Endothelial cell of umbilical vein (primary cell): ENCODE results near the gene CD300C. TPM values are rescaled to one million over a fixed set of nuclear protein-coding genes. Genes with fewer than 3 reads are reported as not detected.

ENCODE experiments used
- BruUV-seq: library from RNA; stranded (reverse); fragments of 400-500 nt; replicated peaks from 2 replicates; lab custom pipeline; 2021; lab: Mats Ljungman, UMichigan
- CTCF ChIA-PET: fragments of 300-600, 350-600 bp; sonication (Branson Sonifier 250); formaldehyde crosslinking; loops from one replicate; lab custom pipeline; 2021; ENCODE audit warnings: antibody characterized with exemption, inconsistent platforms; lab: Charles Lee
- POLR2A ChIA-PET: fragments of 300-600, 350-600 bp; sonication (Branson Sonifier 250); formaldehyde crosslinking; loops from one replicate; lab custom pipeline; 2021; ENCODE audit warnings: antibody characterized with exemption, inconsistent platforms; lab: Charles Lee
- DNase-seq: peaks from one replicate; pipeline ENCODE4 v3.0.0-alpha.2; 2011; ENCODE audit warnings: low read depth, low spot score
- FAIRE-seq: peaks from 2 replicates; lab custom pipeline; 2011; peaks lifted over from hg19 to GRCh38; lab: Jason Lieb, UNC
- H2AFZ ChIP-seq: 2 replicates; pipeline ENCODE4 v1.6.0; 2012; ENCODE audit warnings: low read depth, low read length, control low read depth, inconsistent platforms
- H3K27ac ChIP-seq: 2 replicates; pipeline ENCODE4 v1.5.1; 2011; ENCODE audit warnings: low read depth, mild to moderate bottlenecking, control low read depth, low read length, moderate library complexity; ENCODE audit not compliant: insufficient read depth
- H3K27me3 ChIP-seq, 2 experiments: 2 replicates each; pipeline versions ENCODE4 v1.6.0 to v1.6.1; 2011; ENCODE audit warnings: low read length in 2 of 2, mixed read lengths in 1 of 2; ENCODE audit not compliant: control insufficient read depth in 2 of 2, insufficient read depth in 2 of 2
- H3K36me3 ChIP-seq, 2 experiments: 2 replicates in 1 of 2; 3 replicates in 1 of 2; pipeline ENCODE4 v1.5.1; 2011; ENCODE audit warnings: low read length in 2 of 2, mild to moderate bottlenecking in 1 of 2, moderate library complexity in 1 of 2; ENCODE audit not compliant: control insufficient read depth in 2 of 2, insufficient read depth in 2 of 2; ENCODE audit errors: extremely low read depth in 1 of 2
- H3K4me1 ChIP-seq: 3 replicates; pipeline ENCODE4 v1.5.1; 2011; ENCODE audit warnings: mild to moderate bottlenecking, low read length; ENCODE audit not compliant: control insufficient read depth, insufficient read depth; ENCODE audit errors: extremely low read depth
- H3K4me2 ChIP-seq: 2 replicates; pipeline ENCODE4 v1.6.1; 2011; ENCODE audit warnings: low read length, control low read depth, mixed read lengths; ENCODE audit not compliant: insufficient read depth
- H3K4me3 ChIP-seq, 3 experiments: fragments of 200-600 bp in 1 of 3; sonication (generic), shearing (Covaris generic) in 1 of 3; replicated peaks in 1 of 3; 2 replicates each; pipeline ENCODE4 v1.5.1; 2011 to 2016; ENCODE audit warnings: control low read depth in 3 of 3, low read length in 3 of 3, mild to moderate bottlenecking in 2 of 3, inconsistent platforms in 1 of 3, low read depth in 1 of 3, moderate library complexity in 1 of 3; ENCODE audit not compliant: insufficient read depth in 1 of 3
- H3K79me2 ChIP-seq: 2 replicates; pipeline ENCODE4 v1.6.0; 2012; ENCODE audit warnings: low read length, inconsistent platforms; ENCODE audit not compliant: control insufficient read depth, insufficient read depth
- H3K9ac ChIP-seq: replicated peaks from 2 replicates; pipeline ENCODE3; 2011; ENCODE audit warnings: low read length, control low read depth; ENCODE audit not compliant: insufficient read depth; ENCODE audit errors: extremely low read depth
- H3K9me1 ChIP-seq: replicated peaks from 3 replicates; pipeline ENCODE4 v1.6.0; 2011; ENCODE audit warnings: mild to moderate bottlenecking, low read length; ENCODE audit not compliant: control insufficient read depth, insufficient read depth; ENCODE audit errors: extremely low read depth
- H3K9me3 ChIP-seq: replicated peaks from 2 replicates; pipeline ENCODE4 v1.5.1; 2012; ENCODE audit warnings: low read length, inconsistent platforms; ENCODE audit not compliant: control insufficient read depth, insufficient read depth
- H4K20me1 ChIP-seq: replicated peaks from 2 replicates; pipeline ENCODE3; 2011; ENCODE audit warnings: mild to moderate bottlenecking, low read length; ENCODE audit not compliant: control insufficient read depth, insufficient read depth; ENCODE audit errors: extremely low read depth
- EZH2 ChIP-seq: IDR thresholded peaks from 2 replicates; pipeline ENCODE4 v1.6.1; 2012; ENCODE audit warnings: borderline replicate concordance, low read depth, mild to moderate bottlenecking, moderate library complexity, low read length, inconsistent platforms; ENCODE audit not compliant: severe bottlenecking
- FOS ChIP-seq: IDR thresholded peaks from 2 replicates; pipeline ENCODE4 v1.6.1; 2011; ENCODE audit warnings: mild to moderate bottlenecking, low read length, moderate library complexity, borderline replicate concordance; ENCODE audit not compliant: insufficient read depth
- GATA2 ChIP-seq: IDR thresholded peaks from 2 replicates; pipeline ENCODE4 v1.7.0; 2011; ENCODE audit warnings: low read depth, mild to moderate bottlenecking, moderate library complexity, mixed read lengths, low read length; ENCODE audit not compliant: insufficient read length, insufficient read depth
- JUN ChIP-seq: IDR thresholded peaks from 2 replicates; pipeline ENCODE4 v1.6.1; 2011; ENCODE audit warnings: borderline replicate concordance, low read depth; ENCODE audit not compliant: insufficient read length, insufficient read depth
- MYC ChIP-seq: IDR thresholded peaks from one replicate; pipeline ENCODE4 v1.6.1; 2011; ENCODE audit warnings: mild to moderate bottlenecking, low read depth, low read length
- POLR2A ChIP-seq: IDR thresholded peaks from 2 replicates; pipeline ENCODE4 v1.6.1; 2012; ENCODE audit warnings: low read depth, mild to moderate bottlenecking, control low read depth, low read length
- POLR2AphosphoS5 ChIP-seq: IDR thresholded peaks from 2 replicates; pipeline ENCODE4 v1.6.1; 2012; ENCODE audit warnings: low read depth, mild to moderate bottlenecking, control low read depth, low read length, moderate library complexity; ENCODE audit not compliant: insufficient read depth
- dilution Hi-C: fragments of 300-500 bp; cut with MboI; formaldehyde crosslinking; loops from one replicate; pipeline ENCODE4 v1.15.0; 2019; ENCODE audit warnings: low sequenced_read_pairs; ENCODE audit not compliant: extremely low pct_ligation_motif_present
- intact Hi-C: fragments of 100-400 bp; cut with micrococcal nuclease; formaldehyde crosslinking; loops from one replicate; pipeline ENCODE4 v1.10.0; 2022
- polyA plus RNA-seq, 4 experiments: library from polyadenylated mRNA; depleted of rRNA in 3 of 4; stranded (reverse) in 3 of 4; unstranded in 1 of 4; fragments of >200 nt; gene quantifications; 2 replicates each; pipeline versions ENCODE4 v1.2.1 to v1.2.3, GENCODE V29; 2011 to 2012; ENCODE audit warnings: missing spikeins in 1 of 4
- total RNA-seq: library from RNA; stranded (reverse); gene quantifications from 2 replicates; pipeline ENCODE4 v1.2.3, GENCODE V29; 2021
- TF ChIP-seq, protein P1 (sequence below), 2 donors: IDR thresholded peaks; 1 replicate in 1 of 2; 2 replicates in 1 of 2; pipeline ENCODE4 v1.5.1; 2011; ENCODE audit warnings: low read length in 2 of 2, mild to moderate bottlenecking in 2 of 2, moderate library complexity in 2 of 2, control low read depth in 1 of 2, inconsistent platforms in 1 of 2, low read depth in 1 of 2; ENCODE audit not compliant: insufficient read depth in 1 of 2; ENCODE audit errors: extremely low read depth in 1 of 2
- TF ChIP-seq, protein P2 (sequence below): IDR thresholded peaks from 2 replicates; pipeline ENCODE4 v1.6.1; 2011; ENCODE audit not compliant: insufficient read depth, insufficient read length

Gene CD300C
- total and polyA plus RNA-seq, 2 donors (not counting 3 experiments of a cell fraction or from before 2014, with no cell fraction given) = not detected

DNA sequence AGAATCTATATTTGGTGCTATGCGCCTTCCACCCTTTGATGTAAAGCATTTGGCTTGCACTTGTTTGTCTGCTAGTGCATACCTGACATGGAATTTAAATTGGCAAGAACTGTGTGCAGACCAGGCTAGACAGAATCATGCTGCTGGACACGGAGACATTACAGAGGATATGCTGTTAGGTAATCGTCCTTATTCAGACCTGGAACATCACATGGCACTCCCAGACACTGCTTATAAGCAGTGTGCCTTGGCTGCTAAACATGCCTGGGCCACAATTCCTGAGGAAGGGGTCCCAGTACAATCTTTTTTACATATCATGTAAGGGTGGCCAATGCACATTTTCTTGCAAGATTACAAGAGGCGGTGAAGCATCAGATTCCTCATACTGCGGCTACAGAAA is 39.8 kb upstream of the CD300C start:
- no peak overlapping the region for H3K27ac ChIP-seq
- FAIRE-seq = no peak

DNA sequence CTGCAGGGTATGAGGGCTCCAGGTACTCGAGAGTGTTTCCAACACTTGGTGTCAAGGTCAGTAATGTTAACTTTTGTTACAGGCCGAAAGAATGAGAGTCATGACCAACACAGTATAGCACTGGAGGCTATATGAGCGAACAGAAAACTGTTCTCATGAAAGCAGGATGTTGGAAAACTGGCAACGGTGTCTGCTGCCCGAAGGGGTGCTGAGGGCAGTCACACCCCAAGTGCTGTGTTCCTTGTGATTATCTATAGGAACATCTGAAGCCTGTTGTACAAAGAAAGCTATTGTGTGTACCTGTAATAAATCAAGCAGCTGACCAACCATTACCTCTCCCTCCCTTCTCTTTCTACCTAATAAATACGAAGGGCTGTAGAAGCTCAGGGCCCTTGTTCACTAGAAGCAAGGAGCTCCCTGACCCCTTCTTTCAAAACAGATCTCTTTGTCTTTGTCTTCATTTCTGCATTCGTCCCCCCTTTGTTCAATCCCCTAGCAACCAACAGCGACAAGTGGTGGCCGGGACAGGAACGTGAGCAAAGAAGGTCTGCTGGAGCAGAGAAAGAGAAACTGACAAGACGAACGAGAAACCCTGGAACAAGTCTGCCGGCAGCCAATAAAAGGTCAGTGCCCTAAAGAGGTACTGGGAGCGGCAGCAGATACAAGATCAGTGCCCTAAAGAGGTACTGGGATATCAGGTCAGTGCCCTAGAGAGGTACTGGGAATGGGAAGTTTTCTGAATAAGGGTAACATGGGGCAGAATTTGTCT is 38.6 kb upstream of the CD300C start:
- POLR2A ChIA-PET = no interaction called here
- Histone ChIP-seq H3K79me2 (no peaks in the 10 kb centered on the region), H3K9me1 (no peaks in the 10 kb centered on the region), H2AFZ (no peak overlapping the region), H3K27me3 (no peaks in the 10 kb centered on the region), H3K4me1 (no peaks in the 10 kb centered on the region), H3K4me2 (no peak overlapping the region), H3K27ac (no peak overlapping the region), H3K9me3 (peaks cover 2% of the 10 kb centered on the region), H3K9ac (no peak overlapping the region), H4K20me1 (no peaks in the 10 kb centered on the region), H3K36me3 (no peaks in the 10 kb centered on the region), H3K4me3 (no peak overlapping the region)
- CTCF ChIA-PET = no interaction called here
- dilution Hi-C loops (no loop called here), intact Hi-C loops (no loop called here)
- no peak for DNase-seq
- TF ChIP-seq POLR2AphosphoS5 (no peak), EZH2 (no peak), FOS (no peak), GATA2 (no peak), MYC (no peak), POLR2A (no peak), JUN (no peak)
- TF ChIP-seq, protein P1, sequence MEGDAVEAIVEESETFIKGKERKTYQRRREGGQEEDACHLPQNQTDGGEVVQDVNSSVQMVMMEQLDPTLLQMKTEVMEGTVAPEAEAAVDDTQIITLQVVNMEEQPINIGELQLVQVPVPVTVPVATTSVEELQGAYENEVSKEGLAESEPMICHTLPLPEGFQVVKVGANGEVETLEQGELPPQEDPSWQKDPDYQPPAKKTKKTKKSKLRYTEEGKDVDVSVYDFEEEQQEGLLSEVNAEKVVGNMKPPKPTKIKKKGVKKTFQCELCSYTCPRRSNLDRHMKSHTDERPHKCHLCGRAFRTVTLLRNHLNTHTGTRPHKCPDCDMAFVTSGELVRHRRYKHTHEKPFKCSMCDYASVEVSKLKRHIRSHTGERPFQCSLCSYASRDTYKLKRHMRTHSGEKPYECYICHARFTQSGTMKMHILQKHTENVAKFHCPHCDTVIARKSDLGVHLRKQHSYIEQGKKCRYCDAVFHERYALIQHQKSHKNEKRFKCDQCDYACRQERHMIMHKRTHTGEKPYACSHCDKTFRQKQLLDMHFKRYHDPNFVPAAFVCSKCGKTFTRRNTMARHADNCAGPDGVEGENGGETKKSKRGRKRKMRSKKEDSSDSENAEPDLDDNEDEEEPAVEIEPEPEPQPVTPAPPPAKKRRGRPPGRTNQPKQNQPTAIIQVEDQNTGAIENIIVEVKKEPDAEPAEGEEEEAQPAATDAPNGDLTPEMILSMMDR (IDR thresholded peaks at IDR 0.05; ENCODE audit: extremely low read depth in 1 of 2, insufficient read depth in 1 of 2, low read depth in 1 of 2, low read length in 2 of 2) = no peak
- TF ChIP-seq, protein P2, sequence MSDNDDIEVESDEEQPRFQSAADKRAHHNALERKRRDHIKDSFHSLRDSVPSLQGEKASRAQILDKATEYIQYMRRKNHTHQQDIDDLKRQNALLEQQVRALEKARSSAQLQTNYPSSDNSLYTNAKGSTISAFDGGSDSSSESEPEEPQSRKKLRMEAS = no peak
- no TSS peak for BruUV-seq
- no peak for FAIRE-seq

More for the DNA sequence above, 39.8 kb upstream of the CD300C start:
- Histone ChIP-seq H3K27me3 (no peaks in the 10 kb centered on the region), H3K9ac (no peak overlapping the region), H3K4me2 (no peak overlapping the region), H2AFZ (no peak overlapping the region), H3K4me3 (no peak overlapping the region), H3K4me1 (no peaks in the 10 kb centered on the region), H3K36me3 (no peaks in the 10 kb centered on the region), H4K20me1 (no peaks in the 10 kb centered on the region), H3K9me1 (no peaks in the 10 kb centered on the region), H3K9me3 (peaks cover 2% of the 10 kb centered on the region), H3K79me2 (no peaks in the 10 kb centered on the region)
- no TSS peak for BruUV-seq
- dilution Hi-C loops (no loop called here), intact Hi-C loops (no loop called here)
- no peak for DNase-seq
- POLR2A ChIA-PET = no interaction called here
- CTCF ChIA-PET = no interaction called here
- TF ChIP-seq, protein P1 (IDR thresholded peaks at IDR 0.05; ENCODE audit: extremely low read depth in 1 of 2, insufficient read depth in 1 of 2, low read depth in 1 of 2, low read length in 2 of 2) = no peak
